Upper lobe of left lung (tissue), 6 donors: ENCODE results near the gene RNF222. TPM values are rescaled to one million over a fixed set of nuclear protein-coding genes. Genes with fewer than 3 reads are reported as not detected.
A peak's percentile ranks its signal among the peaks of the same experiment; 100 is the strongest.

Source experiments
- ATAC-seq, 2 donors: fragments of 200-7000 bp; cut with Tn5 transposase; one replicate each; pipeline ENCODE4 v1.9.1; 2022; ENCODE audit warnings: mild to moderate bottlenecking in 2 of 2, moderate library complexity in 2 of 2; ENCODE audit not compliant: low FRiP score in 2 of 2
- DNase-seq, 2 donors: peaks; one replicate each; pipeline ENCODE4 v3.0.0-alpha.2; 2019 to 2020
- H3K27ac ChIP-seq, 4 donors: fragments of 200-600 bp; sonication (generic); one replicate each; pipeline ENCODE4 v1.5.1; 2016 to 2019
- H3K27me3 ChIP-seq, 4 donors: fragments of 200-600 bp; sonication (generic); one replicate each; pipeline ENCODE4 v1.5.1; 2017 to 2019
- H3K36me3 ChIP-seq, 4 donors: fragments of 200-600 bp; sonication (generic); one replicate each; pipeline ENCODE4 v1.5.1; 2016 to 2019
- H3K4me1 ChIP-seq, 4 donors: fragments of 200-600 bp; sonication (generic); one replicate each; pipeline ENCODE4 v1.5.1; 2018 to 2019
- H3K4me3 ChIP-seq, 4 donors: fragments of 200-600 bp; sonication (generic); one replicate each; pipeline ENCODE4 v1.5.1; 2017 to 2019; ENCODE audit warnings: mild to moderate bottlenecking in 2 of 4, moderate library complexity in 1 of 4
- H3K9me3 ChIP-seq, 4 donors: fragments of 200-600 bp; sonication (generic); one replicate each; pipeline ENCODE4 v1.5.1; 2018 to 2019
- CTCF ChIP-seq, 6 experiments: fragments of 450-650 bp in 4 of 6; fragments of 200-600 bp in 2 of 6; sonication (generic) in 2 of 6; IDR thresholded peaks; one replicate each; pipeline ENCODE4 v1.5.1; 2016 to 2019; ENCODE audit warnings: antibody characterized with exemption in 6 of 6
- EP300 ChIP-seq, 4 donors: sonication (generic); formaldehyde crosslinking; IDR thresholded peaks; one replicate each; pipeline ENCODE4 v1.5.1; 2017; ENCODE audit warnings: antibody characterized with exemption in 4 of 4, control low read depth in 2 of 4
- POLR2A ChIP-seq, 4 donors: fragments of 450-650 bp; IDR thresholded peaks; one replicate each; pipeline ENCODE4 v1.5.1; 2016 to 2017; ENCODE audit warnings: antibody characterized with exemption in 4 of 4, mild to moderate bottlenecking in 2 of 4
- POLR2AphosphoS5 ChIP-seq, 2 donors: sonication (generic); formaldehyde crosslinking; IDR thresholded peaks; one replicate each; pipeline ENCODE4 v1.5.1; 2017; ENCODE audit warnings: antibody characterized with exemption in 2 of 2
- WGBS, 2 donors: methylation state at CpG; one replicate each; pipeline ENCODE4 v1.1.5; 2017 to 2018; 5-methylcytosine and 5-hydroxymethylcytosine counted together
- total RNA-seq, 6 donors: library from RNA; depleted of rRNA in 4 of 6; stranded (reverse); fragments of >200 nt in 4 of 6; gene quantifications; one replicate each; pipeline versions ENCODE4 v1.1.0 to v1.2.1, GENCODE V29; 2016 to 2021
- donor health status: DM: no; HTN: no; CAD: no; lungs with moderate emphysema.
- donor health status: DM: no; HTN: yes; CAD: no; lungs with severe emphysema.

The RNF222 gene
- total RNA-seq, 6 donors from 2014 or later: not detected

- H3K27ac ChIP-seq: peak overlapping the region; percentile 52 to 85 (median 66)
- peaks cover 22 to 31% (median 27%) of the 10 kb centered on the region in 4 donors for H3K4me1 ChIP-seq
- H3K9me3 ChIP-seq: no peaks in the 10 kb centered on the region
- DNase-seq: peak in 1 of 2 donors; percentile 83
- no peaks in the 10 kb centered on the region for H3K27me3 ChIP-seq
- 9 to 11% methylated on average over 5 of the region's 5 CpGs for WGBS, 2 donors
- no peaks in the 10 kb centered on the region for H3K36me3 ChIP-seq
- no peak for TF ChIP-seq CTCF (IDR thresholded peaks at IDR 0.05)
- TF ChIP-seq EP300 (IDR thresholded peaks at IDR 0.05): peak in 2 of 4 donors; percentile 59 to 78
- no peak for TF ChIP-seq POLR2A (IDR thresholded peaks at IDR 0.05)
- peak; percentile 66 to 75 for TF ChIP-seq POLR2AphosphoS5 (IDR thresholded peaks at IDR 0.05)
- ATAC-seq: peak; percentile 87 to 88
- no peak overlapping the region for H3K4me3 ChIP-seq
Measured at GRCh38 chr17:8420041-8420934, 22.7 kb upstream of the RNF222 start.

- Histone ChIP-seq H3K27me3 (no peaks in the 10 kb centered on the region), H3K4me1 (peaks cover 22 to 31% (median 27%) of the 10 kb centered on the region in 4 donors), H3K9me3 (no peaks in the 10 kb centered on the region), H3K36me3 (no peaks in the 10 kb centered on the region), H3K4me3 (no peak overlapping the region), H3K27ac (peak overlapping the region; percentile 52 to 85 (median 66))
- TF ChIP-seq POLR2AphosphoS5 (IDR thresholded peaks at IDR 0.05) (no peak), CTCF (IDR thresholded peaks at IDR 0.05) (no peak), POLR2A (IDR thresholded peaks at IDR 0.05) (no peak), EP300 (IDR thresholded peaks at IDR 0.05) (no peak)
- DNase-seq: no peak
- 50% methylated on average over 1 of the region's 1 CpG for WGBS, 2 donors
- ATAC-seq: no peak
Measured at GRCh38 chr17:8419305-8419704, 21.7 kb upstream of the RNF222 start.

- Histone ChIP-seq H3K9me3 (no peaks in the 10 kb centered on the region), H3K4me3 (no peak overlapping the region), H3K27me3 (no peaks in the 10 kb centered on the region), H3K27ac (peak overlapping the region; percentile 41 to 85 (median 72)), H3K4me1 (peaks cover 22 to 31% (median 27%) of the 10 kb centered on the region in 4 donors), H3K36me3 (no peaks in the 10 kb centered on the region)
- 69 to 71% methylated on average over 1 of the region's 1 CpG for WGBS, 2 donors
- no peak for ATAC-seq
- DNase-seq: no peak
- TF ChIP-seq CTCF (IDR thresholded peaks at IDR 0.05) (no peak), POLR2A (IDR thresholded peaks at IDR 0.05) (no peak), POLR2AphosphoS5 (IDR thresholded peaks at IDR 0.05) (no peak), EP300 (IDR thresholded peaks at IDR 0.05) (no peak)
Measured at GRCh38 chr17:8418471-8418870, 20.8 kb upstream of the RNF222 start.

GRCh38 chr17:8417806-8418205 is 20.2 kb upstream of the RNF222 start:
- no peaks in the 10 kb centered on the region for H3K9me3 ChIP-seq
- no peaks in the 10 kb centered on the region for H3K27me3 ChIP-seq
- TF ChIP-seq CTCF (IDR thresholded peaks at IDR 0.05) (no peak), POLR2A (IDR thresholded peaks at IDR 0.05) (peak in 1 of 4 donors; percentile 30), POLR2AphosphoS5 (IDR thresholded peaks at IDR 0.05) (peak; percentile 51 to 52)
- H3K4me3 ChIP-seq: no peak overlapping the region
- peaks cover 24 to 33% (median 28%) of the 10 kb centered on the region in 4 donors for H3K4me1 ChIP-seq
- ATAC-seq (no peak), DNase-seq (peak in 1 of 2 donors; percentile 65)
- WGBS, 2 donors: 61 to 73% methylated on average over 4 of the region's 4 CpGs
- peak overlapping the region; percentile 41 to 85 (median 72) for H3K27ac ChIP-seq
- H3K36me3 ChIP-seq: no peaks in the 10 kb centered on the region
